IMR-90 (cell line): Measurements from ENCODE around the gene JADE2. TPM values are rescaled to one million over a fixed set of nuclear protein-coding genes. Genes with fewer than 3 reads are reported as not detected.

ENCODE experiments used
- ATAC-seq: fragments of 200-7000 bp; cut with Tn5 transposase; 2 replicates; pipeline ENCODE4 v1.9.1; 2020; ENCODE audit warnings: low read depth, mild to moderate bottlenecking, moderate library complexity
- BruUV-seq: library from RNA; stranded (reverse); fragments of 400-500 nt; replicated peaks from 2 replicates; lab custom pipeline; 2021; lab: Mats Ljungman, UMichigan
- CTCF ChIA-PET: fragments of 300-600 bp; formaldehyde crosslinking; extraction: SDS; loops from one replicate; lab custom pipeline; 2021; ENCODE audit warnings: antibody characterized with exemption; lab: Yijun Ruan, JAX
- POLR2A ChIA-PET: fragments of 300-600 bp; sonication (Branson Sonifier 250); formaldehyde crosslinking; loops from one replicate; lab custom pipeline; 2022; ENCODE audit warnings: antibody characterized with exemption; ENCODE audit not compliant: unreplicated experiment; lab: Charles Lee
- DNase-seq: peaks from one replicate; pipeline ENCODE4 v3.0.0; 2013
- H2AFZ ChIP-seq: replicated peaks from 2 replicates; pipeline ENCODE3; 2013; ENCODE audit warnings: low read length, mild to moderate bottlenecking; ENCODE audit not compliant: poor library complexity
- H2AK5ac ChIP-seq: 2 replicates; pipeline ENCODE4 v1.6.1; 2013; ENCODE audit warnings: low read depth, low read length, inconsistent platforms
- H2AK9ac ChIP-seq: replicated peaks from 2 replicates; pipeline ENCODE3; 2013; ENCODE audit warnings: mild to moderate bottlenecking, low read depth, low read length, moderate library complexity; ENCODE audit not compliant: poor library complexity
- H2BK120ac ChIP-seq: 2 replicates; pipeline ENCODE4 v1.6.1; 2013; ENCODE audit warnings: low read depth, low read length, inconsistent platforms
- H2BK15ac ChIP-seq: 3 replicates; pipeline ENCODE4 v1.6.1; 2013; ENCODE audit warnings: low read depth, low read length, inconsistent platforms
- H2BK20ac ChIP-seq: 2 replicates; pipeline ENCODE4 v1.6.1; 2013; ENCODE audit warnings: low read depth, mild to moderate bottlenecking, inconsistent platforms, low read length, moderate library complexity
- H2BK5ac ChIP-seq: 2 replicates; pipeline ENCODE4 v1.6.1; 2013; ENCODE audit warnings: mild to moderate bottlenecking, low read depth, low read length, inconsistent platforms; ENCODE audit not compliant: poor library complexity, severe bottlenecking
- H3K14ac ChIP-seq: replicated peaks from 2 replicates; pipeline ENCODE4 v1.6.1; 2013; ENCODE audit warnings: low read depth, low read length, inconsistent platforms
- H3K18ac ChIP-seq: 2 replicates; pipeline ENCODE4 v1.6.1; 2013; ENCODE audit warnings: low read depth, low read length, control low read depth
- H3K23ac ChIP-seq: 2 replicates; pipeline ENCODE4 v1.6.1; 2013; ENCODE audit warnings: low read depth, low read length, inconsistent platforms
- H3K27ac ChIP-seq: 2 replicates; pipeline ENCODE4 v1.5.1; 2013; ENCODE audit warnings: mild to moderate bottlenecking, control low read depth, low read length; ENCODE audit not compliant: insufficient read depth
- H3K27me3 ChIP-seq: 2 replicates; pipeline ENCODE4 v1.6.1; 2013; ENCODE audit warnings: low read length; ENCODE audit not compliant: control insufficient read depth, insufficient read depth
- H3K36me3 ChIP-seq: 2 replicates; pipeline ENCODE4 v1.6.1; 2013; ENCODE audit warnings: low read length, mixed read lengths; ENCODE audit not compliant: control insufficient read depth, insufficient read depth
- H3K4ac ChIP-seq: 2 replicates; pipeline ENCODE4 v1.6.1; 2013; ENCODE audit warnings: low read depth, low read length, inconsistent platforms
- H3K4me1 ChIP-seq: 2 replicates; pipeline ENCODE4 v1.6.1; 2013; ENCODE audit warnings: low read length, mixed read lengths; ENCODE audit not compliant: control insufficient read depth, insufficient read depth
- H3K4me2 ChIP-seq: 2 replicates; pipeline ENCODE4 v1.6.1; 2013; ENCODE audit warnings: low read depth, mild to moderate bottlenecking, control low read depth, low read length, moderate library complexity
- H3K4me3 ChIP-seq: 2 replicates; pipeline ENCODE4 v1.5.1; 2013; ENCODE audit warnings: low read depth, mild to moderate bottlenecking, control low read depth, low read length, moderate library complexity; ENCODE audit not compliant: insufficient read depth
- H3K56ac ChIP-seq: 2 replicates; pipeline ENCODE4 v1.6.1; 2013; ENCODE audit warnings: low read length, inconsistent platforms; ENCODE audit not compliant: insufficient read depth; ENCODE audit errors: extremely low read depth
- H3K79me1 ChIP-seq, 2 experiments: 2 replicates each; pipeline ENCODE4 v1.6.1; 2013; ENCODE audit warnings: low read length in 2 of 2, inconsistent platforms in 1 of 2, low read depth in 1 of 2
- H3K9ac ChIP-seq: 2 replicates; pipeline ENCODE4 v1.6.1; 2013; ENCODE audit warnings: low read depth, low read length, control low read depth
- H3K9me1 ChIP-seq: 2 replicates; pipeline ENCODE4 v1.6.1; 2013; ENCODE audit warnings: low read length, inconsistent platforms; ENCODE audit not compliant: insufficient read depth
- H3K9me3 ChIP-seq: 2 replicates; pipeline ENCODE4 v1.6.1; 2013; ENCODE audit warnings: low read length; ENCODE audit not compliant: control insufficient read depth, insufficient read depth
- H4K20me1 ChIP-seq: 2 replicates; pipeline ENCODE4 v1.6.1; 2013; ENCODE audit warnings: low read length, inconsistent platforms; ENCODE audit not compliant: insufficient read depth
- H4K5ac ChIP-seq: 2 replicates; pipeline ENCODE4 v1.6.1; 2013; ENCODE audit warnings: mild to moderate bottlenecking, low read depth, low read length, control low read depth
- H4K8ac ChIP-seq, 2 experiments: 2 replicates each; pipeline ENCODE4 v1.6.1; 2013; ENCODE audit warnings: low read depth in 2 of 2, low read length in 2 of 2, control low read depth in 1 of 2, inconsistent platforms in 1 of 2
- H4K91ac ChIP-seq: 2 replicates; pipeline ENCODE4 v1.6.1; 2013; ENCODE audit warnings: low read depth, low read length, inconsistent platforms; ENCODE audit not compliant: insufficient read depth
- BHLHE40 ChIP-seq: fragments of 150-350 bp; IDR thresholded peaks from 2 replicates; pipeline ENCODE4 v1.6.1; 2016; ENCODE audit warnings: mild to moderate bottlenecking, low read depth, low read length
- CEBPB ChIP-seq: IDR thresholded peaks from 2 replicates; pipeline ENCODE4 v1.6.1; 2012; ENCODE audit warnings: low read depth, low read length, improper control_type of control experiment
- CHD1 ChIP-seq: IDR thresholded peaks from 2 replicates; pipeline ENCODE4 v1.6.1; 2012; ENCODE audit warnings: low read depth, low read length, improper control_type of control experiment
- FOS ChIP-seq: fragments of 150-350 bp; IDR thresholded peaks from 2 replicates; pipeline ENCODE4 v1.6.1; 2016; ENCODE audit warnings: low read depth, low read length
- MAFK ChIP-seq: IDR thresholded peaks from 2 replicates; pipeline ENCODE4 v1.6.1; 2012; ENCODE audit warnings: low read depth, low read length, improper control_type of control experiment
- MAZ ChIP-seq: IDR thresholded peaks from 2 replicates; pipeline ENCODE4 v1.6.1; 2012; ENCODE audit warnings: low read depth, mild to moderate bottlenecking, low read length, improper control_type of control experiment, moderate library complexity, borderline replicate concordance
- MXI1 ChIP-seq: IDR thresholded peaks from 2 replicates; pipeline ENCODE4 v1.6.1; 2012; ENCODE audit warnings: low read depth, mild to moderate bottlenecking, low read length, moderate library complexity, borderline replicate concordance
- NFE2L2 ChIP-seq: fragments of 150-350 bp; IDR thresholded peaks from 2 replicates; pipeline ENCODE4 v1.6.1; 2016; ENCODE audit warnings: low read depth, mild to moderate bottlenecking, low read length
- POLR2A ChIP-seq: IDR thresholded peaks from 2 replicates; pipeline ENCODE4 v1.6.1; 2012; ENCODE audit warnings: mild to moderate bottlenecking, low read depth, low read length
- RAD21 ChIP-seq: IDR thresholded peaks from 2 replicates; pipeline ENCODE4 v1.6.1; 2012; ENCODE audit warnings: low read length, improper control_type of control experiment
- RCOR1 ChIP-seq: IDR thresholded peaks from 2 replicates; pipeline ENCODE4 v1.6.1; 2012; ENCODE audit warnings: mild to moderate bottlenecking, low read length, improper control_type of control experiment; ENCODE audit not compliant: insufficient replicate concordance
- RFX5 ChIP-seq: IDR thresholded peaks from 2 replicates; pipeline ENCODE4 v1.8.0; 2012; ENCODE audit warnings: low read depth, mild to moderate bottlenecking, low read length, moderate library complexity
- SMC3 ChIP-seq: fragments of 150-350 bp; IDR thresholded peaks from 2 replicates; pipeline ENCODE4 v1.6.1; 2016; ENCODE audit warnings: low read depth, mild to moderate bottlenecking, antibody characterized with exemption, low read length, moderate library complexity
- WGBS, 2 experiments: methylation state at CpG; one replicate each; pipeline versions ENCODE4 v1.1.5 to v1.1.7; 2013; ENCODE audit warnings: missing lambda C conversion rate in 2 of 2; ENCODE audit not compliant: insufficient read length in 1 of 2; ENCODE audit errors: extremely low coverage in 2 of 2; 5-methylcytosine and 5-hydroxymethylcytosine counted together
- dilution Hi-C: fragments of 300-500 bp; cut with HindIII; formaldehyde crosslinking; loops from one replicate; pipeline ENCODE4 v1.14.3; 2018; ENCODE audit warnings: low sequenced_read_pairs; ENCODE audit not compliant: unreplicated experiment
- in situ Hi-C: fragments of 300-500 bp; cut with MboI; formaldehyde crosslinking; loops from 3 replicates; pipeline ENCODE4 v1.14.3; 2019; ENCODE audit warnings: low sequenced_read_pairs, inconsistent platforms, mixed read lengths
- intact Hi-C: fragments of 100-400 bp; cut with micrococcal nuclease; formaldehyde crosslinking; loops from 2 replicates; pipeline ENCODE4 v1.10.0; 2022
- polyA plus RNA-seq, 3 experiments: library from polyadenylated mRNA; depleted of rRNA; stranded (reverse); fragments of >200 nt; gene quantifications; 2 replicates each; pipeline ENCODE4 v1.2.3, GENCODE V29; 2012; ENCODE audit warnings: low replicate concordance in 1 of 3
- total RNA-seq: library from RNA; depleted of rRNA; stranded (reverse); fragments of >200 nt; gene quantifications from 2 replicates; pipeline ENCODE4 v1.2.3, GENCODE V29; 2012
- TF ChIP-seq, protein P1 (sequence below): conservative IDR thresholded peaks from 2 replicates; pipeline ENCODE4 v1.5.1; 2012; ENCODE audit warnings: mild to moderate bottlenecking, low read depth, low read length, improper control_type of control experiment
- TF ChIP-seq, protein P2 (sequence below): fragments of 150-350 bp; IDR thresholded peaks from 2 replicates; pipeline ENCODE4 v1.6.1; 2017; ENCODE audit warnings: mild to moderate bottlenecking, antibody characterized with exemption, low read length, low read depth
- TF ChIP-seq, protein P3 (sequence below): fragments of 150-350 bp; IDR thresholded peaks from 2 replicates; pipeline ENCODE4 v1.6.1; 2016; ENCODE audit warnings: low read depth, mild to moderate bottlenecking, low read length, moderate library complexity, borderline replicate concordance

Gene JADE2
- total and polyA plus RNA-seq, 2 of the 4 experiments (the other 2 are of a cell fraction) = 13.3 to 14.9 TPM

DNA sequence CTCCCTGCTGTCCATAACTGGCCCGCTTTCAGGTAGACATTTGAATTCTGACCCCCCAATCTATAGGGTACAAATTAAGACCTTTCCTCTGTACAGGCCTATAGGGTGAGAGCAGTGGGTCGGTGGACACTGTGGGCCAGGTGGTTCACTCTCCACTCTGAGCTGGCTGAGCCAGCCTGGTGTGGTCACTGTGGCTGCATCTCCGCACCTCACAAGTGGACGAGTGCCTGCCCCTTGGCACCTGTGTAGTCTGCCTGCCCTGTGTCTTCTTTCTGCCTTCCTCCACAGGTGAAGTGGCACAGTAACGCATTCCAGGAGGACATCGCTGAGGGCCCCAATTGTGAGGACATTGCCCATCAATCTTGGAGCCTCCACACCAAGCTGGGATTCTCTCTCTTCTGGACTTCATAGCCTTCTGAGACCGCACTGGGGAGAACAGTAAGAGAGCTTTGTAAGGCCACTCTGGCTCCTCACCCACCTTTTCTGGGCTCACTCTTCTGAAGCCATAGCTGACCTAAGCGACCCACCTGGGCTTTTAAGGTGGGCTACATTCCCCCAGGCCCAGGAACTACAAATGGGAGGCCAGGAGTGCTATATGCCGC, 33.5 kb upstream of the JADE2 start:
- H3K27ac ChIP-seq = no peak overlapping the region
- H2BK5ac ChIP-seq = no peak overlapping the region
- H2BK120ac ChIP-seq = no peak overlapping the region
- H3K14ac ChIP-seq = no peak overlapping the region
- H4K20me1 ChIP-seq = no peaks in the 10 kb centered on the region
- H3K9me3 ChIP-seq = no peaks in the 10 kb centered on the region
- H3K9me1 ChIP-seq = no peaks in the 10 kb centered on the region; the same call in 1 of the 2 replicates
- no peak overlapping the region for H4K91ac ChIP-seq
- H2BK20ac ChIP-seq = no peak overlapping the region
- no peak overlapping the region for H3K23ac ChIP-seq
- no peak overlapping the region for H4K8ac ChIP-seq
- intact Hi-C loops = no loop called here
- in situ Hi-C loops = no loop called here
- POLR2A ChIA-PET = no interaction called here
- no peak overlapping the region for H3K4me3 ChIP-seq
- WGBS, 2 experiments = no CpG with 5 or more reads among the region's 9 CpGs
- H2AK9ac ChIP-seq = no peak overlapping the region
- ATAC-seq (no peak), DNase-seq (no peak)
- H3K56ac ChIP-seq = no peak overlapping the region
- no peak overlapping the region for H3K4ac ChIP-seq
- no peak overlapping the region for H4K5ac ChIP-seq
- H3K4me2 ChIP-seq = no peak overlapping the region
- no TSS peak for BruUV-seq
- no peak overlapping the region for H2AFZ ChIP-seq
- CTCF ChIA-PET = no interaction called here
- no peaks in the 10 kb centered on the region for H3K4me1 ChIP-seq
- TF ChIP-seq SMC3 (no peak), POLR2A (no peak), MAZ (no peak), MXI1 (no peak), RFX5 (no peak), CEBPB (no peak), RAD21 (no peak), CHD1 (no peak), FOS (no peak), RCOR1 (no peak), MAFK (no peak), BHLHE40 (no peak), NFE2L2 (no peak)
- TF ChIP-seq, protein P1, sequence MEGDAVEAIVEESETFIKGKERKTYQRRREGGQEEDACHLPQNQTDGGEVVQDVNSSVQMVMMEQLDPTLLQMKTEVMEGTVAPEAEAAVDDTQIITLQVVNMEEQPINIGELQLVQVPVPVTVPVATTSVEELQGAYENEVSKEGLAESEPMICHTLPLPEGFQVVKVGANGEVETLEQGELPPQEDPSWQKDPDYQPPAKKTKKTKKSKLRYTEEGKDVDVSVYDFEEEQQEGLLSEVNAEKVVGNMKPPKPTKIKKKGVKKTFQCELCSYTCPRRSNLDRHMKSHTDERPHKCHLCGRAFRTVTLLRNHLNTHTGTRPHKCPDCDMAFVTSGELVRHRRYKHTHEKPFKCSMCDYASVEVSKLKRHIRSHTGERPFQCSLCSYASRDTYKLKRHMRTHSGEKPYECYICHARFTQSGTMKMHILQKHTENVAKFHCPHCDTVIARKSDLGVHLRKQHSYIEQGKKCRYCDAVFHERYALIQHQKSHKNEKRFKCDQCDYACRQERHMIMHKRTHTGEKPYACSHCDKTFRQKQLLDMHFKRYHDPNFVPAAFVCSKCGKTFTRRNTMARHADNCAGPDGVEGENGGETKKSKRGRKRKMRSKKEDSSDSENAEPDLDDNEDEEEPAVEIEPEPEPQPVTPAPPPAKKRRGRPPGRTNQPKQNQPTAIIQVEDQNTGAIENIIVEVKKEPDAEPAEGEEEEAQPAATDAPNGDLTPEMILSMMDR = no peak
- TF ChIP-seq, protein P2, sequence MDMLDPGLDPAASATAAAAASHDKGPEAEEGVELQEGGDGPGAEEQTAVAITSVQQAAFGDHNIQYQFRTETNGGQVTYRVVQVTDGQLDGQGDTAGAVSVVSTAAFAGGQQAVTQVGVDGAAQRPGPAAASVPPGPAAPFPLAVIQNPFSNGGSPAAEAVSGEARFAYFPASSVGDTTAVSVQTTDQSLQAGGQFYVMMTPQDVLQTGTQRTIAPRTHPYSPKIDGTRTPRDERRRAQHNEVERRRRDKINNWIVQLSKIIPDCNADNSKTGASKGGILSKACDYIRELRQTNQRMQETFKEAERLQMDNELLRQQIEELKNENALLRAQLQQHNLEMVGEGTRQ = no peak
- TF ChIP-seq, protein P3, sequence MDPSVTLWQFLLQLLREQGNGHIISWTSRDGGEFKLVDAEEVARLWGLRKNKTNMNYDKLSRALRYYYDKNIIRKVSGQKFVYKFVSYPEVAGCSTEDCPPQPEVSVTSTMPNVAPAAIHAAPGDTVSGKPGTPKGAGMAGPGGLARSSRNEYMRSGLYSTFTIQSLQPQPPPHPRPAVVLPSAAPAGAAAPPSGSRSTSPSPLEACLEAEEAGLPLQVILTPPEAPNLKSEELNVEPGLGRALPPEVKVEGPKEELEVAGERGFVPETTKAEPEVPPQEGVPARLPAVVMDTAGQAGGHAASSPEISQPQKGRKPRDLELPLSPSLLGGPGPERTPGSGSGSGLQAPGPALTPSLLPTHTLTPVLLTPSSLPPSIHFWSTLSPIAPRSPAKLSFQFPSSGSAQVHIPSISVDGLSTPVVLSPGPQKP = no peak
- dilution Hi-C loops = no loop called here
- no peaks in the 10 kb centered on the region for H3K79me1 ChIP-seq
- H3K36me3 ChIP-seq = no peaks in the 10 kb centered on the region
- no peak overlapping the region for H2AK5ac ChIP-seq
- H3K9ac ChIP-seq = no peak overlapping the region
- H2BK15ac ChIP-seq = no peak overlapping the region
- H3K27me3 ChIP-seq = no peaks in the 10 kb centered on the region
- no peak overlapping the region for H3K18ac ChIP-seq
